HG02884 (cell line): ENCODE data around the gene ZKSCAN1.
A peak's percentile ranks its signal among the peaks of the same experiment; 100 is the strongest.
"Not testable (repeated sequence)": the region's sequence is repeated elsewhere in the genome, so short reads cannot be mapped to it uniquely, and the experiment has no call there.

Experiments used
- ATAC-seq: cut with Tn5 transposase; IDR thresholded peaks from one replicate; pipeline ENCODE4 v1.9.1; 2021; ENCODE audit warnings: mild to moderate bottlenecking, moderate library complexity; ENCODE audit not compliant: unreplicated experiment

Gene ZKSCAN1

GRCh38 chr7:100015232-100016214, at the start of gene ZKSCAN1:
ZKSCAN1 (plus strand) TSS chr7:100015596; CDS start chr7:100023507, 7,911 bp downstream.
- ATAC-seq: peak; percentile 94

DNA sequence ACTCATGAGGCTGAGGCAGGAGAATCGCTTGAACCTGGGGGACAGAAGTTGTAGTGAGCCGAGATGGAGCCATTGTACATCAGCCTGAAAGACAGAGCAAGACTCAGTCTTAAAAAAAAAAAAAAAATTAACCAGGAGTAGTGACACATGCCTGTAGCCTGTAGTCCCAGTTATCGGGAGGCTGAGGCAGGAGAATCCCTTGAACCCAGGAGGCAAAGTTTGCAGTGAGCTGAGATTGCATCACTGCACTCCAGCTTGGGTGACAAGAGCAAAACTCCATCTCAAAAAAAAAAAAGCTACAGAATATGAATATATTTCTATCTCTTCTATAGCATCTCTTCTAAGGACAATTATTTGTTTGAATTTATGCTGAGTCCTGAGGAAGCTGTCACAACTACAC, 46.1 kb upstream of the ZKSCAN1 start:
- no peak for ATAC-seq

GRCh38 chr7:99969813-99970212, 45.6 kb upstream of the ZKSCAN1 start:
- not testable (repeated sequence) for ATAC-seq

DNA sequence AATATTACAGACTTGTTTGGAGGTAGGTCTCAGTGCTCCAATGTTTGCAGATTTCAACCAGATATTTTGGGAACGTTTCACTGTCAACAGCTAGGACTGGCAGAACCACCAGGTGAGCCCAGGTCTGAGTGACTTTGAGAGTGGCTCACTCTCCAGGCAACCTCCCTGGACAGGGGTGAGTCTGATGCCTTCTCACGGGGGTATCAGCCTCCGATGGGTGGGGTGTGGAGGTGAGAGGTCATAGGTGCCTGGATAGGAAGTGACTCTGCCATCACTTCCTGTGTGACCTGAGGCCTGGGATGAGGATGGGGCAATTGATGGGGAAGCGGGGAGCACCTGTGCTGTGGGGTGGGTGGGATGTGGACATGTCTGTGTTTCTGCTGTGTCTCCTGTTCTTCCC, 44.2 kb upstream of the ZKSCAN1 start:
- ATAC-seq: no peak

- ATAC-seq: not testable (repeated sequence)
These were observed 41.6 kb upstream of the ZKSCAN1 start for GRCh38 chr7:99973817-99974216.

- no peak for ATAC-seq
These were observed 40.7 kb upstream of the ZKSCAN1 start for GRCh38 chr7:99974681-99975080.

DNA sequence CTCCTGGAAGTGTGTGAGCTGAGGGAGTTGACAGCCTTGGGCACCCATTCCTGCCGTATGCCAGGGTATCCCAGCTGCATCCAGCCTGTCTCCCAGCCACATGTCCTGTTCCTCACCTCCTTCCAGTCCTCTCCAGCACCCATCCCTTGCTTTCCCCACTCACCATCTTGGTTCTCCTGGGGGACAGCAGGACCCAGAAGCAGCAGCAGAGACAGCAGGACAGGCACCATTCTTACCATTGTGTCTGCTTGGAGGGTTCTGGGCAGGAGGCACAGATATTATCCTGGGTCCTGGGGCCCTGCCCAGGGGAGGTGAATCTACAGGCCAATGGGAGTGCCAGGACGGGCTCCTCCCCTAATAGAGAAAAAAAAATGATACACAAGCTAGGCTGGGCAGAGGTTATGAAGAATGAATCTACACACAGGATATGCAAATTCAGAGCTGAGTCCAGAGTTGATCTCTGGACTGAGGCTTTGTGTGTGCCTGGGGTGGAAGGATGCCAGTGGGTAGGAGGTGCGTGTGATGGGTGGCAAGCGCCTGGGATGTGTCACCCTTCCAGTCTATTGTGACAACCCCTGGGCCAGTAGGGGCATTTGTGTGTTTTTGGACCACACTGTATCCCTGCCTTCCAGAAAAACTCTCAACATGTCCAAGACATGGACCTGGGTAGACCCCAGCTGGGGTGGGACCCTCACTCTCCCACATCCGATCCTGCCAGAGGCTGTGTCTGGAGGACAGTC, 39.4 kb upstream of the ZKSCAN1 start, which contains the start of gene AZGP1:
Gene AZGP1 (minus strand): TSS at position 250 of the 740 bp plus-strand sequence. CDS start 11 bp downstream, at position 239.
- ATAC-seq: no peak

DNA sequence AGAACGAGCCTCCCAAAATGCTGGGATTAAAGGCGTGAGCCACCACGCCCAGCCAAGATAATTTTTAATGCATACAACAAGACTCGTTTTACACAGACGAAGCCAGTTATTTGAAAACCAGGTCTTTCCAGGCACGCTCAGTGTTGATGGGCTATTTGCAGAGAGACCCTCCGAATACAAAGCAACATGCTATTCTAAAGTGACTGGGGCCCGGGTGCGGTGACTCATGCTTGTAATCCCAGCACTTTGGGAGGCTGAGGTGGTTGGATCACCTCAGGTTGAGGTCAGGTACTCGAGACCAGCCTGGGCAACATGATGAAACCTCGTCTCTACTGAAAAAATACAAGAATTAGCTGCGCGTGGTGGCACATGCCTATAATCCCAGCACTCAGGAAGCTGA, 38.8 kb upstream of the ZKSCAN1 start:
- ATAC-seq: no peak

GRCh38 chr7:99979814-99980225, 35.6 kb upstream of the ZKSCAN1 start:
- ATAC-seq: not testable (repeated sequence)

GRCh38 chr7:99980448-99980872, 34.9 kb upstream of the ZKSCAN1 start:
- not testable (repeated sequence) for ATAC-seq

DNA sequence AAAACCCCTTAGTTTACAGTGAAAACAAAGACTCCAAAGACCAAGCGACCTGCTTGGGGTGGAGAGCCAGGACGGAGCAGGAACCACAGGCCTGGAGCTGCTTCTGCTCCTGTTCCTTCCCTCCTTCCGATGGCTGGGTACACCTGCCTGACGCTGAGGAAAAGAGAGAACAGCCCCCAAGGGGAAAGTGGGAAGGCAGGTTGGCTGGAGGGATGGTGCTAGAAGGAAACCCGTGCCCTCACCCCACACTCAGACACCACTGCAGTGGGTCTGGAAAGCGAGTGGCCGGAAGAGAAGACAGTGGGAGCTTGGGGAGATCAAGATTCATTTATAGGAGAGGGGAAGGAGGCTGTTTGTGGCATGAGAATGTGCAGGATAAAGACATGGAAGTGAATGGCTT, 34.3 kb upstream of the ZKSCAN1 start:
- not testable (repeated sequence) for ATAC-seq

DNA sequence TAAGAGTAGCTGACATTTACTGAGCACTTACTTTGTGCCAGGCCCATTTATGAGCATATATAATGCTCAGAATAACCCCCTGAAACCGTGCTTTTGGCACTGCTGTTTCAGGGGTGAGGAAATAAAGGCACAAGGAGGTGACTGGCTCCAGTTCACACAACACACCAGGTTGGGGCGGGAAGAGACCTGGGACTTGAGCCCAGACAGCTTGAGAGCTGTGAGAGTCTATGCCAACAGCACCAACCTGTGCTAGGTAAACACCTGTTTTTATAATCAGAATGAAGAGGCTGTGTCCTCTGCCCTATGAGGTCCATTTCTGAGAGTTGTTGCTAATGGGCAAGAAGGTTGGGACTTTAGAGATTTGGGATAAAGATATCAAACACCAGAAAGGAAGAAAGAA, 30.8 kb upstream of the ZKSCAN1 start:
- ATAC-seq: no peak

GRCh38 chr7:99987306-99987705, 28.1 kb upstream of the ZKSCAN1 start:
- ATAC-seq: not testable (repeated sequence)

DNA sequence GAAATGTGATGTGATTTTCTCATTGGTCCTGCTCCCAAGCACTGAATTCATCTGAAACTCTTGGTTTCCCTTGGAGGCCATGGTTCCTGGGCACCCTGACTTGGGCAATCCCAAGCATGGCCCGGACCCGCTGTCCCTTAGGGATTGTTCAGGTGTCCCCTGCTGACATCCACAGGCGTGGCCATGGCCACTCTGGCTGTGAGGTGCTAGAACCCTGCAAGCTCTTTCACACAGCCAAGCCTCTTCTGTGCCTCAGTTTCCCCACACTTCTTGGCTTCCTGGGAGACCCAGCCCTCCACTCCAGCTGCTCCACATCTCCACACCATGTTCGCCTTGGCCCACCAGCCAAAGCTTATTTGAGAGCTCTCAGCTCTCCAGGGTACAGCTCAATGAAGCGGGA, 27.6 kb upstream of the ZKSCAN1 start:
- no peak for ATAC-seq

GRCh38 chr7:99990460-99990852, 24.9 kb upstream of the ZKSCAN1 start:
- no peak for ATAC-seq

GRCh38 chr7:99991543-99991942, 23.9 kb upstream of the ZKSCAN1 start:
- ATAC-seq: not testable (repeated sequence)

GRCh38 chr7:99992330-99993038, 22.9 kb upstream of the ZKSCAN1 start:
- ATAC-seq: no peak

DNA sequence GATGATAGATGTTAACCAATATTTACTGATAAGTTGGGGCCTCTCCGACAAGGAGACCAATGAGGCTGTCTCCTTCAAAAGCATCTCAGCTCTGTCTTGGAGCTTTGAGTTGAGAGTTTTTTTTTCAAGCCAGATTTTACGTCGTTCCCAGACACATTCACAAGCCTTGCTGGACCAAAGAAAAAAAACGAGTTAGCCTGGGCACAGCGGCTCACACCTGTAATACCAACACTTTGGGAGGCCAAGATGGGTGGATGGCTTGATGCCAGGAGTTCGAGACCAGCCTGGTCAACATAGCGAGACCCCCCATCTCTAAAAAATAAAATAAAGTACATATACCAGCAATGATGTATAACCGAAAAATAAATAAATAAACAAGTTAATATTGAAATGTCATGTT, 20.6 kb upstream of the ZKSCAN1 start:
- no peak for ATAC-seq

GRCh38 chr7:99996755-99997544, 18.4 kb upstream of the ZKSCAN1 start:
- ATAC-seq: no peak

DNA sequence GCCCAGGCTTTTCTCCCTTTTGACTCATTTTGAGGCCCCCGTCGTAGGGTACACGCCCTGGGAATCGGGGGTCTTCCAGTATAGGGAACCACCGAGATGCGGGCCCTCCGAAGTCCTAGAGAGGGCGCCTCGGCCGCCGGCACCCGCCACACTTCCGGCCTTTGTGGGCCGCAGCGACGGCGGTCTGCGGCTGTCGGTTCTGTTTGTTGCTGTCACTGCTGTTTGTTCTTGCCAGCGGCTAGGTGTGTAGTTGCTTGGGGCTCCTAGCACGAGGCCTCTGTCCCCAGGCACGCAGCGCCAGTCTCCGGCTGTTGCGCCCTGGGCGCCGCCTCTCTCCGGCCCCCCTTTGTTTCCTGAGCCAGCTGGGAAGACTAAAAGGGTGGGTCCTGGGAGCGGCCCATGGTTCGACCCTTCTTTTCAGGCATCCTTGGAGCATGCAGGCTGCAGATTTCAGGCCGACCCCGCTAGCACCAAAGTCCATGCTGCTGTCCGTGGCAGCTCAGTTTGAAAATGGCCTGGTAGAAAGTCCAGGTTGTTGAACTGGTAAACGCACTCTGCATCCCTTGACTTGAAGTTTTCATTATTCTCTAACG, 17.8 kb upstream of the ZKSCAN1 start:
- peak; percentile 45 for ATAC-seq
